ENCODE data around the gene ATG2A. TPM values are rescaled to one million over a fixed set of nuclear protein-coding genes. Genes with fewer than 3 reads are reported as not detected.

The ATG2A gene
- total RNA-seq, 1 donor from 2014 or later: 28.7 TPM

- H3K27ac Mint-ChIP-seq (ENCODE audit: unreplicated experiment): no peak overlapping the region
- H3K9me3 Mint-ChIP-seq (ENCODE audit: unreplicated experiment): no peaks in the 10 kb centered on the region
- peaks cover 16% of the 10 kb centered on the region for H3K4me1 Mint-ChIP-seq (ENCODE audit: unreplicated experiment)
- no peaks in the 10 kb centered on the region for H3K36me3 Mint-ChIP-seq (ENCODE audit: unreplicated experiment)
- TF ChIP-seq CTCF (IDR thresholded peaks at IDR 0.05): no peak
- DNase-seq (ENCODE audit: extremely low spot score, unreplicated experiment): no peak
- no peaks in the 10 kb centered on the region for H3K27me3 Mint-ChIP-seq (ENCODE audit: unreplicated experiment)
- H3K4me3 Mint-ChIP-seq (ENCODE audit: unreplicated experiment): no peak overlapping the region
Measured at GRCh38 chr11:64885367-64886286, 31.4 kb downstream of the ATG2A start.

- no peak for TF ChIP-seq CTCF (IDR thresholded peaks at IDR 0.05)
- no peaks in the 10 kb centered on the region for H3K36me3 Mint-ChIP-seq (ENCODE audit: unreplicated experiment)
- no peaks in the 10 kb centered on the region for H3K9me3 Mint-ChIP-seq (ENCODE audit: unreplicated experiment)
- peaks cover 23% of the 10 kb centered on the region for H3K4me1 Mint-ChIP-seq (ENCODE audit: unreplicated experiment)
- no peaks in the 10 kb centered on the region for H3K27me3 Mint-ChIP-seq (ENCODE audit: unreplicated experiment)
- no peak overlapping the region for H3K27ac Mint-ChIP-seq (ENCODE audit: unreplicated experiment)
- H3K4me3 Mint-ChIP-seq (ENCODE audit: unreplicated experiment): no peak overlapping the region
- no peak for DNase-seq (ENCODE audit: extremely low spot score, unreplicated experiment)
Measured at GRCh38 chr11:64884019-64884418, 33.0 kb downstream of the ATG2A start.

DNA sequence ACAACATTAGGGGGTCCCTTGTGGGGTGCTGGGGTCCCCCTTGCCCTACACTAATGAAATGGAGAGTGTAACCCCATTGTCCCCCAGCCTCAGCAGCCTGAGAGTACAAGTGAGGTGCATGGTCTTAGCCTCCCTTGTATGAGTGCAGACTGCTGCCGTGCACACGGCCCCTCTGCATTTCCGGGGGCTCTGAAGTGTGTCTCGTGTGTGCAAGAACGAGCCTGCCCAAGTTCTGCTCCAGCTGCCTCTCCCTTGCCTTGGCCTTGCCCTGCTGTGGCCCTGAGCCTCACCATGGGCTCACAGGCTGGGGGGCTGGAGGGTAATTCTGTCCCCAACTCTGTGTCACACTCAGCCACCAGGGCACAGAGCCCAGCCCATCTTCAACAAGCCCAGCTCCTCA lies 33.4 kb downstream of the ATG2A start:
- Mint-ChIP-seq H3K27ac (ENCODE audit: unreplicated experiment) (no peak overlapping the region), H3K9me3 (ENCODE audit: unreplicated experiment) (no peaks in the 10 kb centered on the region), H3K36me3 (ENCODE audit: unreplicated experiment) (no peaks in the 10 kb centered on the region), H3K27me3 (ENCODE audit: unreplicated experiment) (no peaks in the 10 kb centered on the region), H3K4me1 (ENCODE audit: unreplicated experiment) (peaks cover 24% of the 10 kb centered on the region), H3K4me3 (ENCODE audit: unreplicated experiment) (no peak overlapping the region)
- no peak for DNase-seq (ENCODE audit: extremely low spot score, unreplicated experiment)
- TF ChIP-seq CTCF (IDR thresholded peaks at IDR 0.05): no peak

DNA sequence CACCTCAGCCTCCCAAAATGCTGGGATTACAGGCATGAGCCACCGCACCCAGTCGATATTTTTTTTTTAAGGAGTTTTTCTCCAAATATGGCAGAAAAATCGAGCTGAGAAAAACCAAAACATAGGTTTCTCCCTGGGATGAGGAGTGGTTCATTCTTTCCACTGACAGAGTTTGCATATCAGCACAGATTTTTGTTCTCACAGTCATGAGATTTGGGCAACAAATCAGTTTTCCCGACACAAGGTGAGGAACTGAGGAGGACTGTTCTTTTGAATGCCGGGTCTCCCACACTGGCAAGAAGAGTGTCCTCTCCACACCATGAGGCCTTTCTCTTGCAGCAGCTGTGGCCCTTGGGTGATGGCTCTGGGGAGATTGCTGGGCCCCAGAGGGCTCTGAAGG lies 34.8 kb downstream of the ATG2A start:
- H3K4me3 Mint-ChIP-seq (ENCODE audit: unreplicated experiment): no peak overlapping the region
- no peak for TF ChIP-seq CTCF (IDR thresholded peaks at IDR 0.05)
- peaks cover 20% of the 10 kb centered on the region for H3K4me1 Mint-ChIP-seq (ENCODE audit: unreplicated experiment)
- no peaks in the 10 kb centered on the region for H3K36me3 Mint-ChIP-seq (ENCODE audit: unreplicated experiment)
- DNase-seq (ENCODE audit: extremely low spot score, unreplicated experiment): no peak
- peak overlapping the region; percentile 52 for H3K27ac Mint-ChIP-seq (ENCODE audit: unreplicated experiment)
- no peaks in the 10 kb centered on the region for H3K9me3 Mint-ChIP-seq (ENCODE audit: unreplicated experiment)
- no peaks in the 10 kb centered on the region for H3K27me3 Mint-ChIP-seq (ENCODE audit: unreplicated experiment)

DNA sequence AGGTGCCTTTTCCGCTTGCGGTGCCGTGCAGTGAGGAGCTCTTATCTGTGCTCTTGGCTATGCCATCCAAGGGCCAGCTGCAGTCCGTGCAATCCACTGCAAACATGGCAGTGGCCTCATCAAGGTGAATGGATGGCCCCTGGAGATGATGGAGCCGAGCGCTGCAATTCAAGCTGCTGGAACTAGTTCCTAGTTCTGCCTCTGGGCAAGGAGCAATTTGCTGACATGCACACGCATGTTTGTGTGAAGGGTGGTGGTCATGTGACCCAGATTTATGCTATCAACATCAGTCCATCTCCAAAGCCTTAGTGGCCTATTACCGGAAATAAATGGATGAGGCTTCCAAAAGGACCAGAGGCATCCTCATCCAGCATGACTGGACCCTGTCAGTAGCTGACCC lies 35.5 kb downstream of the ATG2A start:
- Mint-ChIP-seq H3K36me3 (ENCODE audit: unreplicated experiment) (no peaks in the 10 kb centered on the region), H3K27ac (ENCODE audit: unreplicated experiment) (no peak overlapping the region), H3K9me3 (ENCODE audit: unreplicated experiment) (no peaks in the 10 kb centered on the region), H3K4me3 (ENCODE audit: unreplicated experiment) (no peak overlapping the region), H3K27me3 (ENCODE audit: unreplicated experiment) (no peaks in the 10 kb centered on the region), H3K4me1 (ENCODE audit: unreplicated experiment) (peaks cover 28% of the 10 kb centered on the region)
- no peak for TF ChIP-seq CTCF (IDR thresholded peaks at IDR 0.05)
- no peak for DNase-seq (ENCODE audit: extremely low spot score, unreplicated experiment)
